GM19397 (cell line): ENCODE data around the gene MISFA.
"Not testable (repeated sequence)": the region's sequence is repeated elsewhere in the genome, so short reads cannot be mapped to it uniquely, and the experiment has no call there.

Experiments used
- ATAC-seq: cut with Tn5 transposase; IDR thresholded peaks from one replicate; pipeline ENCODE4 v1.9.1; 2021; ENCODE audit warnings: mild to moderate bottlenecking, moderate library complexity; ENCODE audit not compliant: unreplicated experiment

The MISFA gene

GRCh38 chr11:18599739-18600230 is at the start of gene MISFA:
TSS of gene MISFA (plus strand) at chr11:18599789. CDS start at chr11:18599929, 140 bp downstream.
- no peak for ATAC-seq

- ATAC-seq: no peak
Measured at GRCh38 chr11:18563090-18563730, 36.4 kb upstream of the MISFA start.

- no peak for ATAC-seq
Measured at GRCh38 chr11:18564149-18564548, 35.4 kb upstream of the MISFA start.

GRCh38 chr11:18566406-18566805 is 33.2 kb upstream of the MISFA start:
- no peak for ATAC-seq

GRCh38 chr11:18567081-18567480 is 32.5 kb upstream of the MISFA start:
- no peak for ATAC-seq

- no peak for ATAC-seq
Measured at GRCh38 chr11:18575361-18575760, 24.2 kb upstream of the MISFA start.

- no peak for ATAC-seq
Measured at GRCh38 chr11:18578975-18579598, 20.5 kb upstream of the MISFA start.

GRCh38 chr11:18580113-18580766 is 19.3 kb upstream of the MISFA start:
- ATAC-seq: no peak

- ATAC-seq: no peak
Measured at GRCh38 chr11:18581825-18582224, 17.8 kb upstream of the MISFA start.

GRCh38 chr11:18588297-18589252 is 11.0 kb upstream of the MISFA start, which contains the start of gene UEVLD:
TSS of gene UEVLD (minus strand) at chr11:18588734. CDS start at chr11:18588654, 80 bp downstream.
- peak; percentile 62 for ATAC-seq

- ATAC-seq: no peak
Measured at GRCh38 chr11:18590571-18590970, 9.0 kb upstream of the MISFA start.

- ATAC-seq: not testable (repeated sequence)
Measured at GRCh38 chr11:18594088-18594487, 5.5 kb upstream of the MISFA start.

GRCh38 chr11:18594999-18595749 is 4.4 kb upstream of the MISFA start:
- no peak for ATAC-seq

- no peak for ATAC-seq
Measured at GRCh38 chr11:18600915-18601569, 1.5 kb downstream of the MISFA start.

GRCh38 chr11:18608376-18608775 is 8.8 kb downstream of the MISFA start:
- no peak for ATAC-seq

- no peak for ATAC-seq
Measured at GRCh38 chr11:18611196-18611595, 11.6 kb downstream of the MISFA start.

- no peak for ATAC-seq
Measured at GRCh38 chr11:18612394-18612793, 12.8 kb downstream of the MISFA start.

- no peak for ATAC-seq
Measured at GRCh38 chr11:18614667-18615066, 15.1 kb downstream of the MISFA start.

GRCh38 chr11:18615628-18616392 is 16.2 kb downstream of the MISFA start:
- peak; percentile 80 for ATAC-seq
